Measurements from ENCODE around the gene ANK3.

The ANK3 gene

GRCh38 chr10:60376221-60377041 is 13.2 kb downstream of the ANK3 start:
- DNase-seq = no peak

- no peak for DNase-seq
Observed at GRCh38 chr10:60375293-60376004, 14.2 kb downstream of the ANK3 start.

GRCh38 chr10:60374836-60375235 is 14.8 kb downstream of the ANK3 start:
- DNase-seq = peak; percentile 73

GRCh38 chr10:60372436-60372835 is 17.2 kb downstream of the ANK3 start:
- no peak for DNase-seq

GRCh38 chr10:60369547-60369930 is 20.1 kb downstream of the ANK3 start:
- DNase-seq = no peak

- DNase-seq = no peak
Observed at GRCh38 chr10:60368875-60369546, 20.7 kb downstream of the ANK3 start.

GRCh38 chr10:60367901-60368300 is 21.8 kb downstream of the ANK3 start:
- DNase-seq = no peak

GRCh38 chr10:60367431-60367830 is 22.2 kb downstream of the ANK3 start:
- DNase-seq = no peak

GRCh38 chr10:60367024-60367423 is 22.7 kb downstream of the ANK3 start:
- DNase-seq = no peak

- DNase-seq = no peak
Observed at GRCh38 chr10:60363187-60363586, 26.5 kb downstream of the ANK3 start.

- DNase-seq = no peak
Observed at GRCh38 chr10:60362461-60362860, 27.2 kb downstream of the ANK3 start.

GRCh38 chr10:60359066-60359465 is 30.6 kb downstream of the ANK3 start:
- no peak for DNase-seq

GRCh38 chr10:60358282-60358681 is 31.4 kb downstream of the ANK3 start:
- DNase-seq = no peak

GRCh38 chr10:60353519-60354258 is 36.0 kb downstream of the ANK3 start:
- no peak for DNase-seq

- DNase-seq = no peak
Observed at GRCh38 chr10:60352105-60352504, 37.6 kb downstream of the ANK3 start.

GRCh38 chr10:60351191-60351853 is 38.4 kb downstream of the ANK3 start:
- no peak for DNase-seq

GRCh38 chr10:60350400-60350799 is 39.3 kb downstream of the ANK3 start:
- no peak for DNase-seq

GRCh38 chr10:60349426-60349825 is 40.2 kb downstream of the ANK3 start:
- no peak for DNase-seq

- no peak for DNase-seq
Observed at GRCh38 chr10:60348982-60349381, 40.7 kb downstream of the ANK3 start.

- DNase-seq = no peak
Observed at GRCh38 chr10:60347270-60347669, 42.4 kb downstream of the ANK3 start.

GRCh38 chr10:60346661-60347060 is 43.0 kb downstream of the ANK3 start:
- DNase-seq = no peak

GRCh38 chr10:60343254-60343653 is 46.4 kb downstream of the ANK3 start:
- no peak for DNase-seq

GRCh38 chr10:60341969-60342368 is 47.7 kb downstream of the ANK3 start:
- no peak for DNase-seq

Measured in MV-4-11 (cell line).